GM19438 (cell line): Measurements from ENCODE around the gene PPFIA2.

Experiments used
- ATAC-seq: cut with Tn5 transposase; IDR thresholded peaks from one replicate; pipeline ENCODE4 v1.9.1; 2021; ENCODE audit warnings: low read depth; ENCODE audit not compliant: unreplicated experiment

Gene PPFIA2

GRCh38 chr12:81369175-81369574 lies 390.0 kb downstream of the PPFIA2 start:
- ATAC-seq = no peak

- no peak for ATAC-seq
Observed at GRCh38 chr12:81365284-81365683, 393.9 kb downstream of the PPFIA2 start.

GRCh38 chr12:81360916-81361315 lies 398.2 kb downstream of the PPFIA2 start:
- ATAC-seq = no peak

- no peak for ATAC-seq
Observed at GRCh38 chr12:81359736-81360135, 399.4 kb downstream of the PPFIA2 start.

- no peak for ATAC-seq
Observed at GRCh38 chr12:81354327-81354932, 404.7 kb downstream of the PPFIA2 start.

GRCh38 chr12:81350309-81350708 lies 408.8 kb downstream of the PPFIA2 start:
- ATAC-seq = no peak

- ATAC-seq = no peak
Observed at GRCh38 chr12:81347404-81347803, 411.7 kb downstream of the PPFIA2 start.

GRCh38 chr12:81340910-81341309 lies 418.2 kb downstream of the PPFIA2 start:
- no peak for ATAC-seq

- no peak for ATAC-seq
Observed at GRCh38 chr12:81339071-81339470, 420.1 kb downstream of the PPFIA2 start.

GRCh38 chr12:81337886-81338285 lies 421.3 kb downstream of the PPFIA2 start:
- no peak for ATAC-seq

GRCh38 chr12:81333812-81334211 lies 425.3 kb downstream of the PPFIA2 start:
- ATAC-seq = no peak

- no peak for ATAC-seq
Observed at GRCh38 chr12:81332054-81332453, 427.1 kb downstream of the PPFIA2 start.

GRCh38 chr12:81330480-81330879 lies 428.7 kb downstream of the PPFIA2 start:
- no peak for ATAC-seq

- no peak for ATAC-seq
Observed at GRCh38 chr12:81329085-81329484, 430.1 kb downstream of the PPFIA2 start.

GRCh38 chr12:81327425-81327824 lies 431.7 kb downstream of the PPFIA2 start:
- no peak for ATAC-seq

GRCh38 chr12:81325086-81325485 lies 434.1 kb downstream of the PPFIA2 start:
- ATAC-seq = no peak

GRCh38 chr12:81314903-81315531 lies 444.1 kb downstream of the PPFIA2 start:
- ATAC-seq = no peak

- ATAC-seq = no peak
Observed at GRCh38 chr12:81303935-81304334, 455.2 kb downstream of the PPFIA2 start.

- no peak for ATAC-seq
Observed at GRCh38 chr12:81300454-81300853, 458.7 kb downstream of the PPFIA2 start.

- no peak for ATAC-seq
Observed at GRCh38 chr12:81297601-81298000, 461.5 kb downstream of the PPFIA2 start.

- no peak for ATAC-seq
Observed at GRCh38 chr12:81296556-81297305, 462.4 kb downstream of the PPFIA2 start.

- ATAC-seq = no peak
Observed at GRCh38 chr12:81295251-81295650, 463.9 kb downstream of the PPFIA2 start.
